ENCODE data around the gene STAT3. TPM values are rescaled to one million over a fixed set of nuclear protein-coding genes. Genes with fewer than 3 reads are reported as not detected.
"Not testable (repeated sequence)": the region's sequence is repeated elsewhere in the genome, so short reads cannot be mapped to it uniquely, and the experiment has no call there.

STAT3 gene
- total RNA-seq, 1 donor from 2014 or later, result 68.8 TPM

DNA sequence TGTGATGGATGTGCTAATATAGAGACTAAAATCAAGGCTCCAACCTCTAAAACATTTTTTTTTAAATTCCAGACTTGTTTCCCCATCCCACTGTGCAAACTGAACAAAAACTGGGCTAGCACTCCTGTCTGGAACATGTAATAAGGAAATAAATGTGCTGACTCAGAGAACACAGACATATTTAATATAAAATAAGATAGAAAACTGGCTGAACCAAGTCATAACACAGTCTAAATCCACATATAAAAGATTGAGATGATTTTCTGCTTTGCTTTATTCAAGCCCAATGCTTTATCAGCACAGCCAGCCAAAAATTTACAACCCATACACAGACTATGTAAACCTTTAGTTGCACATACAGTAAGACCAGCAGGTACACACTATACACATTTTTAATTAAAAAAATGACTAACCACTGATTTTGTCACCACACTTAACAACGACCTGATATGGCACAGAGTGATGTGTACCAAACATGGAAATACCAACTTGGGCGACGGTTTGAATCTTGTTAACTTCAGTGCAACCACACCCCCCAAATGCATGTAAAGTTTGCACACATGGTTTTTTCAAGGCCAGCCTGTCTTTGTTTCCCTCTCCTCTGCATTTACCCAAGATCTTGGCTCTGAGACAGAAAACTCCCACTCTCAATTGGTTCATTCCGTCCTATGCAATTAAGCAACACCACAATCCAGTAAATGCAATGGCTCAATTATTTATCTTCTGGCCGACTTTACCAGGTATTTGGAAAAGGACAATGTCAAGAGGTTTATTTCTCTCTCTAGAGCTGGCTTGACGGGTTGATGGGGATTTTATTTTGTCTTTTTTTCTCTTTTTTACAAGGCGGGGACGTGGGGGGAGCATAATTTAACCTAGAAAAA, 1.2 kb downstream of the STAT3 start:
- DNase-seq (ENCODE audit: low read depth in 2 of 2), result peak in 1 of 2 donors; percentile 36

GRCh38 chr17:42381898-42382297, 6.3 kb downstream of the STAT3 start:
- DNase-seq (ENCODE audit: low read depth in 2 of 2), result no peak

GRCh38 chr17:42380935-42381334, 7.3 kb downstream of the STAT3 start:
- no peak for DNase-seq (ENCODE audit: low read depth in 2 of 2)

- peak; percentile 14 to 49 for DNase-seq (ENCODE audit: low read depth in 2 of 2)
These were observed 9.2 kb downstream of the STAT3 start for GRCh38 chr17:42378959-42379594.

GRCh38 chr17:42378359-42378958, 9.8 kb downstream of the STAT3 start:
- no peak for DNase-seq (ENCODE audit: low read depth in 2 of 2)

DNA sequence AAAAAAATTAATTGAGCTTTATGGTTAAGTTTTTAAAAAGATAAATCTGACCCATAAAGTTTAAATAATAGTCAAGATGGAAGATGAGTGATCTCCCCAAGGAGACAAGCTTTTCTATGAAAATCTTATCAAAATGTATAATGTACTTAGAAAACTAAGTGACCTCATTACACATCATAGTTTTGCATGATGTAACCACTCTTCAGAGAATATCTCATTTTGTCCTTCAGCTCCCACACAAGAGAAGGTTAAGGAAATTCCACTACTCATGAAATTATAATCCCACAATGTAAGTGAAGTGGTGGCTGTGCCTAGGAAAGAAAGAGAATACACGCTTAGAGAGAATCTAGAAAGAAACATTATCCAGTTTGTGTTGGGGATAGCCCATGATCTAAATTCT, 14.3 kb downstream of the STAT3 start:
- DNase-seq (ENCODE audit: low read depth in 2 of 2), result no peak

GRCh38 chr17:42372142-42372541, 16.1 kb downstream of the STAT3 start:
- no peak for DNase-seq (ENCODE audit: low read depth in 2 of 2)

- DNase-seq (ENCODE audit: low read depth in 2 of 2), result not testable (repeated sequence)
These were observed 19.3 kb downstream of the STAT3 start for GRCh38 chr17:42368797-42369561.

DNA sequence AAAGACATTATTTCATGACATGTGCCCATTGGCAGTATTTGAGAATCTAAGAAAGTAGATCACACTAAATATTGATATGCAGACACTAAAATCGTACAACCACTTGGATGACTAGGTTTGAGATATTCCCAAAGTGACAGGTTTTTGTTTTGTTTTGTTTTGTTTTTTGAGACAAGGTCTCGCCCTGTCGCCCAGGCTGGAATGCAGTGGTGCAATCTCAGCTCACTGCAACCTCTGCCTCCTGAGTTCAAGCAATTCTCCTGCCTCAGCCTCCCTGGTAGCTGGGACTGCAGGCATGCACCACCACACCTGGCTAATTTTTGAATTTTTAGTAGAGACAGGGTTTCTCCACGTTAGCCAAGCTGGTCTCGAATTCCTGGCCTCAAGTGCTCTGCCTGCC, 19.9 kb downstream of the STAT3 start:
- not testable (repeated sequence) for DNase-seq (ENCODE audit: low read depth in 2 of 2)

GRCh38 chr17:42366176-42367023, 21.8 kb downstream of the STAT3 start:
- not testable (repeated sequence) for DNase-seq (ENCODE audit: low read depth in 2 of 2)

DNA sequence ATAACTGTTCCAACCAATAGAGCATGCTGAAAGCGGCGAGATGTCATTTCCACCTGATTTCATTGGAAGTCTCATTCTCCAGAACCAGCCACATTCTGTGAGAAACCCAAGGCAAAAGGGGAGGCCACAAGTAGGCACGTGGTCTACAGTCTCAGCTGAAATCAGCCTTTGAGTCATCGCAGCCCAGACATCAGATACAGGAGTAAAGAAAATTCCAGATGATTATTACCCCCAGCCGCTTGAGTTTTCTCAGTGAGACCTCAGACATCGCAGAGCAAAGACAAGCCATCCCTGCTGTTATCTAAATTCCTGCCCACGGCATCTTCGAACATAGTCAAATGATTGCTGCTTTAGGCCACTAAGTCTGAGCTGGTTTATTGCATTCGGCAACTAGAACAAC, 23.1 kb downstream of the STAT3 start:
- DNase-seq (ENCODE audit: low read depth in 2 of 2), result peak in 1 of 2 donors; percentile 39

- peak; percentile 88 to 93 for DNase-seq (ENCODE audit: low read depth in 2 of 2)
These were observed 24.3 kb downstream of the STAT3 start for GRCh38 chr17:42363767-42364585.

- no peak for DNase-seq (ENCODE audit: low read depth in 2 of 2)
These were observed 25.0 kb downstream of the STAT3 start for GRCh38 chr17:42363231-42363630.

GRCh38 chr17:42362245-42362961, 25.8 kb downstream of the STAT3 start:
- no peak for DNase-seq (ENCODE audit: low read depth in 2 of 2)

DNA sequence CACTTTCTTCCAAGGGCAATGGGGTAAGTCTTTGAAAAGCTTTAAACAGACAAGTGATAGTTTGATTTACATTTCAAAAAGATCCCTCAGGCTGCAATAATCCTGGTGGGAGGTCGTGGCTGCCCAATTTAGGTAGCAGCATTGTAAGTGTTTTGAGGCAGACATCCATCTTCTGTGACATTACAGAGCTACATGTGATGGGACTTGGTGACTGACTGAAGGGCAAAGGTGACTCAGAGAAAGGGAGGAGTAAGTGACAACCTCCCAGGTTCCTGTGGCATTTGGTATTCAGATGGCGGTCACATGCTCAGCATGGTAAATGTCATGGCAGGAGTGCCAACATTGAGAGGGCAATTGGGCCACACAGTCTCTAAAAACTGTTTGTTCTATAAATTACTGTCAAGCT, 26.5 kb downstream of the STAT3 start:
- DNase-seq (ENCODE audit: low read depth in 2 of 2), result no peak

DNA sequence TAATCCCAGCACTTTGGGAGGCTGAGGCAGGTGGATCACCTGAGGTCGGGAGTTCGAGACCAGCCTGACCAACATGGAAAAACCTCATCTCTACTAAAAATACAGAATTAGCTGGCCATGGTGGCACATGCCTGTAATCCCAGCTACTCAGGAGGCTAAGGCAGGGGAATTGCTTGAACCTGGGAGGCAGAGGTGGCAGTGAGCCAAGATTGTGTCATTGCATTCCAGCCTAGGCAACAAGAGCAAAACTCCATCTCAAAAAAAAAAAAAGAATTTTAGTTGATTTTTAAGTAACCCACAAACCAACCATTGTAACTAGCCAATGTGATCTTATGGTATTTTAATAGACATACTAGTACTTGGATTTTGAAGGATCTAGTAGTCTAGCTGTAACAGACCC, 27.9 kb downstream of the STAT3 start:
- not testable (repeated sequence) for DNase-seq (ENCODE audit: low read depth in 2 of 2)

GRCh38 chr17:42359133-42359532, 29.1 kb downstream of the STAT3 start:
- DNase-seq (ENCODE audit: low read depth in 2 of 2), result no peak

- DNase-seq (ENCODE audit: low read depth in 2 of 2), result no peak
These were observed 29.8 kb downstream of the STAT3 start for GRCh38 chr17:42358434-42358833.

All from dermis microvascular lymphatic vessel endothelial cell (primary cell).